ENCODE measurements around the gene KPNA3. TPM values are rescaled to one million over a fixed set of nuclear protein-coding genes. Genes with fewer than 3 reads are reported as not detected.

The KPNA3 gene
- total and polyA plus RNA-seq, 2 donors (not counting 3 experiments of a cell fraction or from before 2014, with no cell fraction given), result 19.6 to 60.4 TPM

- Histone ChIP-seq H3K4me2 (ENCODE audit: insufficient read depth, low read length) (no peak overlapping the region), H3K9me1 (replicated peaks; ENCODE audit: control insufficient read depth, extremely low read depth, insufficient read depth, low read length) (no peaks in the 10 kb centered on the region), H3K27me3 (ENCODE audit: control insufficient read depth in 2 of 2, insufficient read depth in 2 of 2, low read length in 2 of 2) (no peaks in the 10 kb centered on the region), H3K36me3 (ENCODE audit: control insufficient read depth in 2 of 2, extremely low read depth in 1 of 2, insufficient read depth in 2 of 2, low read length in 2 of 2) (no peaks in the 10 kb centered on the region), H3K27ac (ENCODE audit: insufficient read depth, low read depth, low read length) (no peak overlapping the region), H3K4me3 (replicated peaks in 1 of 3; ENCODE audit: insufficient read depth in 1 of 3, low read depth in 1 of 3, low read length in 3 of 3) (no peak overlapping the region), H4K20me1 (replicated peaks; ENCODE audit: control insufficient read depth, extremely low read depth, insufficient read depth, low read length) (no peaks in the 10 kb centered on the region), H3K4me1 (ENCODE audit: control insufficient read depth, extremely low read depth, insufficient read depth, low read length) (no peaks in the 10 kb centered on the region), H3K9me3 (replicated peaks; ENCODE audit: control insufficient read depth, insufficient read depth, low read length) (no peaks in the 10 kb centered on the region), H2AFZ (ENCODE audit: low read depth, low read length) (no peak overlapping the region), H3K9ac (replicated peaks; ENCODE audit: extremely low read depth, insufficient read depth, low read length) (no peak overlapping the region), H3K79me2 (ENCODE audit: control insufficient read depth, insufficient read depth, low read length) (no peaks in the 10 kb centered on the region)
- CTCF ChIA-PET, result no interaction called here
- POLR2A ChIA-PET, result no interaction called here
- no peak for DNase-seq (ENCODE audit: low read depth, low spot score)
- dilution Hi-C loops (cut with MboI; ENCODE audit: extremely low pct_ligation_motif_present, low sequenced_read_pairs) (no loop called here), intact Hi-C loops (cut with micrococcal nuclease) (no loop called here)
- FAIRE-seq, result no peak
- TF ChIP-seq FOS (IDR thresholded peaks at IDR 0.05; ENCODE audit: borderline replicate concordance, insufficient read depth, low read length), result no peak
- TF ChIP-seq POLR2AphosphoS5 (IDR thresholded peaks at IDR 0.05; ENCODE audit: insufficient read depth, low read depth, low read length), result no peak
- TF ChIP-seq EZH2 (IDR thresholded peaks at IDR 0.05; ENCODE audit: borderline replicate concordance, low read depth, low read length, severe bottlenecking), result no peak
- TF ChIP-seq MYC (IDR thresholded peaks at IDR 0.05; ENCODE audit: low read depth, low read length), result no peak
- no peak for TF ChIP-seq JUN (IDR thresholded peaks at IDR 0.05; ENCODE audit: borderline replicate concordance, insufficient read depth, insufficient read length, low read depth)
- TF ChIP-seq, protein P1, sequence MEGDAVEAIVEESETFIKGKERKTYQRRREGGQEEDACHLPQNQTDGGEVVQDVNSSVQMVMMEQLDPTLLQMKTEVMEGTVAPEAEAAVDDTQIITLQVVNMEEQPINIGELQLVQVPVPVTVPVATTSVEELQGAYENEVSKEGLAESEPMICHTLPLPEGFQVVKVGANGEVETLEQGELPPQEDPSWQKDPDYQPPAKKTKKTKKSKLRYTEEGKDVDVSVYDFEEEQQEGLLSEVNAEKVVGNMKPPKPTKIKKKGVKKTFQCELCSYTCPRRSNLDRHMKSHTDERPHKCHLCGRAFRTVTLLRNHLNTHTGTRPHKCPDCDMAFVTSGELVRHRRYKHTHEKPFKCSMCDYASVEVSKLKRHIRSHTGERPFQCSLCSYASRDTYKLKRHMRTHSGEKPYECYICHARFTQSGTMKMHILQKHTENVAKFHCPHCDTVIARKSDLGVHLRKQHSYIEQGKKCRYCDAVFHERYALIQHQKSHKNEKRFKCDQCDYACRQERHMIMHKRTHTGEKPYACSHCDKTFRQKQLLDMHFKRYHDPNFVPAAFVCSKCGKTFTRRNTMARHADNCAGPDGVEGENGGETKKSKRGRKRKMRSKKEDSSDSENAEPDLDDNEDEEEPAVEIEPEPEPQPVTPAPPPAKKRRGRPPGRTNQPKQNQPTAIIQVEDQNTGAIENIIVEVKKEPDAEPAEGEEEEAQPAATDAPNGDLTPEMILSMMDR (IDR thresholded peaks at IDR 0.05; ENCODE audit: extremely low read depth in 1 of 2, insufficient read depth in 1 of 2, low read depth in 1 of 2, low read length in 2 of 2), result no peak
- TF ChIP-seq GATA2 (IDR thresholded peaks at IDR 0.05; ENCODE audit: insufficient read depth, insufficient read length, low read depth, low read length), result no peak
- TF ChIP-seq, protein P2, sequence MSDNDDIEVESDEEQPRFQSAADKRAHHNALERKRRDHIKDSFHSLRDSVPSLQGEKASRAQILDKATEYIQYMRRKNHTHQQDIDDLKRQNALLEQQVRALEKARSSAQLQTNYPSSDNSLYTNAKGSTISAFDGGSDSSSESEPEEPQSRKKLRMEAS (IDR thresholded peaks at IDR 0.05; ENCODE audit: insufficient read depth, insufficient read length), result no peak
- BruUV-seq (replicated peaks), result no TSS peak
Observed at GRCh38 chr13:49840675-49841074, 48.2 kb upstream of the KPNA3 start.
